Endothelial cell of umbilical vein (primary cell): Measurements from ENCODE around the gene SMG9. TPM values are rescaled to one million over a fixed set of nuclear protein-coding genes. Genes with fewer than 3 reads are reported as not detected.
A peak's percentile ranks its signal among the peaks of the same experiment; 100 is the strongest.

Experiments used
- Bru-seq: library from RNA; stranded (reverse); fragments of 400-500 nt; gene quantifications from one replicate; lab custom pipeline; 2021; lab: Mats Ljungman, UMichigan
- BruChase-seq, 2 experiments: library from RNA; stranded (reverse); fragments of 400-500 nt; gene quantifications; one replicate each; lab custom pipeline; 2021; lab: Mats Ljungman, UMichigan
- BruUV-seq: library from RNA; stranded (reverse); fragments of 400-500 nt; replicated peaks from 2 replicates; lab custom pipeline; 2021; lab: Mats Ljungman, UMichigan
- CTCF ChIA-PET: fragments of 300-600, 350-600 bp; sonication (Branson Sonifier 250); formaldehyde crosslinking; loops from one replicate; lab custom pipeline; 2021; ENCODE audit warnings: antibody characterized with exemption, inconsistent platforms; lab: Charles Lee
- POLR2A ChIA-PET: fragments of 300-600, 350-600 bp; sonication (Branson Sonifier 250); formaldehyde crosslinking; loops from one replicate; lab custom pipeline; 2021; ENCODE audit warnings: antibody characterized with exemption, inconsistent platforms; lab: Charles Lee
- DNase-seq: peaks from one replicate; pipeline ENCODE4 v3.0.0-alpha.2; 2011; ENCODE audit warnings: low read depth, low spot score
- FAIRE-seq: peaks from 2 replicates; lab custom pipeline; 2011; peaks lifted over from hg19 to GRCh38; lab: Jason Lieb, UNC
- H2AFZ ChIP-seq: 2 replicates; pipeline ENCODE4 v1.6.0; 2012; ENCODE audit warnings: low read depth, low read length, control low read depth, inconsistent platforms
- H3K27ac ChIP-seq: 2 replicates; pipeline ENCODE4 v1.5.1; 2011; ENCODE audit warnings: low read depth, mild to moderate bottlenecking, control low read depth, low read length, moderate library complexity; ENCODE audit not compliant: insufficient read depth
- H3K27me3 ChIP-seq, 2 experiments: 2 replicates each; pipeline versions ENCODE4 v1.6.0 to v1.6.1; 2011; ENCODE audit warnings: low read length in 2 of 2, mixed read lengths in 1 of 2; ENCODE audit not compliant: control insufficient read depth in 2 of 2, insufficient read depth in 2 of 2
- H3K36me3 ChIP-seq, 2 experiments: 2 replicates in 1 of 2; 3 replicates in 1 of 2; pipeline ENCODE4 v1.5.1; 2011; ENCODE audit warnings: low read length in 2 of 2, mild to moderate bottlenecking in 1 of 2, moderate library complexity in 1 of 2; ENCODE audit not compliant: control insufficient read depth in 2 of 2, insufficient read depth in 2 of 2; ENCODE audit errors: extremely low read depth in 1 of 2
- H3K4me1 ChIP-seq: 3 replicates; pipeline ENCODE4 v1.5.1; 2011; ENCODE audit warnings: mild to moderate bottlenecking, low read length; ENCODE audit not compliant: control insufficient read depth, insufficient read depth; ENCODE audit errors: extremely low read depth
- H3K4me2 ChIP-seq: 2 replicates; pipeline ENCODE4 v1.6.1; 2011; ENCODE audit warnings: low read length, control low read depth, mixed read lengths; ENCODE audit not compliant: insufficient read depth
- H3K4me3 ChIP-seq, 3 experiments: fragments of 200-600 bp in 1 of 3; sonication (generic), shearing (Covaris generic) in 1 of 3; replicated peaks in 1 of 3; 2 replicates each; pipeline ENCODE4 v1.5.1; 2011 to 2016; ENCODE audit warnings: control low read depth in 3 of 3, low read length in 3 of 3, mild to moderate bottlenecking in 2 of 3, inconsistent platforms in 1 of 3, low read depth in 1 of 3, moderate library complexity in 1 of 3; ENCODE audit not compliant: insufficient read depth in 1 of 3
- H3K79me2 ChIP-seq: 2 replicates; pipeline ENCODE4 v1.6.0; 2012; ENCODE audit warnings: low read length, inconsistent platforms; ENCODE audit not compliant: control insufficient read depth, insufficient read depth
- H3K9ac ChIP-seq: replicated peaks from 2 replicates; pipeline ENCODE3; 2011; ENCODE audit warnings: low read length, control low read depth; ENCODE audit not compliant: insufficient read depth; ENCODE audit errors: extremely low read depth
- H3K9me1 ChIP-seq: replicated peaks from 3 replicates; pipeline ENCODE4 v1.6.0; 2011; ENCODE audit warnings: mild to moderate bottlenecking, low read length; ENCODE audit not compliant: control insufficient read depth, insufficient read depth; ENCODE audit errors: extremely low read depth
- H3K9me3 ChIP-seq: replicated peaks from 2 replicates; pipeline ENCODE4 v1.5.1; 2012; ENCODE audit warnings: low read length, inconsistent platforms; ENCODE audit not compliant: control insufficient read depth, insufficient read depth
- H4K20me1 ChIP-seq: replicated peaks from 2 replicates; pipeline ENCODE3; 2011; ENCODE audit warnings: mild to moderate bottlenecking, low read length; ENCODE audit not compliant: control insufficient read depth, insufficient read depth; ENCODE audit errors: extremely low read depth
- FOS ChIP-seq: IDR thresholded peaks from 2 replicates; pipeline ENCODE4 v1.6.1; 2011; ENCODE audit warnings: mild to moderate bottlenecking, low read length, moderate library complexity, borderline replicate concordance; ENCODE audit not compliant: insufficient read depth
- GATA2 ChIP-seq: IDR thresholded peaks from 2 replicates; pipeline ENCODE4 v1.7.0; 2011; ENCODE audit warnings: low read depth, mild to moderate bottlenecking, moderate library complexity, mixed read lengths, low read length; ENCODE audit not compliant: insufficient read length, insufficient read depth
- MYC ChIP-seq: IDR thresholded peaks from one replicate; pipeline ENCODE4 v1.6.1; 2011; ENCODE audit warnings: mild to moderate bottlenecking, low read depth, low read length
- POLR2A ChIP-seq: IDR thresholded peaks from 2 replicates; pipeline ENCODE4 v1.6.1; 2012; ENCODE audit warnings: low read depth, mild to moderate bottlenecking, control low read depth, low read length
- POLR2AphosphoS5 ChIP-seq: IDR thresholded peaks from 2 replicates; pipeline ENCODE4 v1.6.1; 2012; ENCODE audit warnings: low read depth, mild to moderate bottlenecking, control low read depth, low read length, moderate library complexity; ENCODE audit not compliant: insufficient read depth
- dilution Hi-C: fragments of 300-500 bp; cut with MboI; formaldehyde crosslinking; loops from one replicate; pipeline ENCODE4 v1.15.0; 2019; ENCODE audit warnings: low sequenced_read_pairs; ENCODE audit not compliant: extremely low pct_ligation_motif_present
- intact Hi-C: fragments of 100-400 bp; cut with micrococcal nuclease; formaldehyde crosslinking; loops from one replicate; pipeline ENCODE4 v1.10.0; 2022
- long read RNA-seq: library from polyadenylated mRNA; stranded (forward); transcript quantifications from one replicate; pipeline ENCODE4 v2.0.0, GENCODE V29; 2021
- polyA minus RNA-seq, 3 experiments: library from RNA; depleted of rRNA, polyadenylated mRNA; stranded (reverse); fragments of >200 nt; gene quantifications; 1 replicate in 1 of 3; 2 replicates in 2 of 3; pipeline ENCODE4 v1.2.3, GENCODE V29; 2011
- polyA plus RNA-seq, 4 experiments: library from polyadenylated mRNA; depleted of rRNA in 3 of 4; stranded (reverse) in 3 of 4; unstranded in 1 of 4; fragments of >200 nt; gene quantifications; 2 replicates each; pipeline versions ENCODE4 v1.2.1 to v1.2.3, GENCODE V29; 2011 to 2012; ENCODE audit warnings: missing spikeins in 1 of 4
- total RNA-seq: library from RNA; stranded (reverse); gene quantifications from 2 replicates; pipeline ENCODE4 v1.2.3, GENCODE V29; 2021

The SMG9 gene, protein sequence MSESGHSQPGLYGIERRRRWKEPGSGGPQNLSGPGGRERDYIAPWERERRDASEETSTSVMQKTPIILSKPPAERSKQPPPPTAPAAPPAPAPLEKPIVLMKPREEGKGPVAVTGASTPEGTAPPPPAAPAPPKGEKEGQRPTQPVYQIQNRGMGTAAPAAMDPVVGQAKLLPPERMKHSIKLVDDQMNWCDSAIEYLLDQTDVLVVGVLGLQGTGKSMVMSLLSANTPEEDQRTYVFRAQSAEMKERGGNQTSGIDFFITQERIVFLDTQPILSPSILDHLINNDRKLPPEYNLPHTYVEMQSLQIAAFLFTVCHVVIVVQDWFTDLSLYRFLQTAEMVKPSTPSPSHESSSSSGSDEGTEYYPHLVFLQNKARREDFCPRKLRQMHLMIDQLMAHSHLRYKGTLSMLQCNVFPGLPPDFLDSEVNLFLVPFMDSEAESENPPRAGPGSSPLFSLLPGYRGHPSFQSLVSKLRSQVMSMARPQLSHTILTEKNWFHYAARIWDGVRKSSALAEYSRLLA
- total RNA-seq (45.0 and 53.3 TPM in 2 replicates), polyA plus RNA-seq (25.5 and 26.4 TPM in 2 replicates), polyA minus RNA-seq (14.6 and 23.5 TPM in 2 replicates), Bru-seq, nascent RNA (percentile 72 among the genes with signal in this experiment), BruChase-seq, experiment 1, labeled RNA remaining after a 6-hour chase (percentile 76 among the genes with signal in this experiment), BruChase-seq, experiment 2, labeled RNA remaining after a 2-hour chase (percentile 83 among the genes with signal in this experiment)
- polyA plus RNA-seq (2011; cell fraction: cytosol; rRNA removed), result 14.2 and 18.4 TPM in 2 replicates
- polyA plus RNA-seq (2011; cell fraction: nucleus; rRNA removed), result 57.7 and 62.5 TPM in 2 replicates
- polyA plus RNA-seq (2012), result 23.0 and 31.6 TPM in 2 replicates
- polyA minus RNA-seq (2011; cell fraction: cytosol; rRNA and poly(A)+ RNA removed), result 14.7 TPM
- polyA minus RNA-seq (2011; cell fraction: nucleus; rRNA and poly(A)+ RNA removed), result 21.9 and 27.0 TPM in 2 replicates
- long read RNA-seq, full-length matches to known transcripts, result 15 of 36 reads
- long read RNA-seq, partial matches to known transcripts, result 15 of 36 reads
- long read RNA-seq, other reads (novel, unspliced or antisense), result 6 of 36 reads

DNA sequence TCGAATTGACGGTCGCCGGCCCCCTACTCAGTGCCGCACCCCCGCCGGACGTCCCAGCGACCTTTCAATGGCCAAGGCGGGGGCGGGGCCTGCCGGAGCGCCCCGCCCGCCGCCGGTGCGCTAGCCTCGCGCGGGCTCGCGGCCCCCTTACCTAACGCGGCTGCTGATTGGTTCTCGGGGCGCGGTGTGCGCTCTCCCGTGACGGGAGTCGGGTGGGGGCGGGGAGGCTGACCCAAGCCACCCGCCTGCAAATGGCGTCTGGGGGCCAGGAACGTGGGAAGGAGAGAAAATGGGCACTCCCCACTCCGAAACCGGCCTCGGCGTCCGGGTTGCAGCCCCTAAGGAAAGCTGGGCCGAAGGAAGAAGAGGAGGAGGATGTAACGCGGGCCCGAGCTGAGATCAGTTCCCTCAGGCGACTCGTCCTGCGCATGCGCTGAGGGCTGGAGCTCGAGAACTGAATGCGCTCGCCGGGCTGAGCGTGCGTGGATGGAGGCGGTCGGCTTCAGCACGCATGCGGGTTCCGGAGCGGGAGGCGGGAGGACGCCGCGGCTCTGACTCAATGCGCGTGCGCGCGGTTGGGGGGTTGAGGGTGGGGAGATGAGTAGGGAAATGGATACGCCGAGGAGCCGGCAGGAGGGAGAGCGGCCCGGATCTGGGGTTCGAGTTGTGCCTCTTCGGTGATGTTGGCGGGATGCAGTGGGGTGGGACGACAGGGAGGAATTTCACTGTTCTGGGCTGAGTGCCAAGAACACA lies at the start of gene SMG9:
SMG9 (minus strand) TSS at position 460 of the 753 bp plus-strand sequence. CDS start 4,221 bp downstream, outside the sequence.
- DNase-seq (peak; percentile 99), FAIRE-seq (peak; percentile 95)
- intact Hi-C loops, result loop anchor here (1.0 to 10.0 kb wide), 2 partner anchors 220 to 360 kb away; partner anchors contain the start of gene ZNF225
- BruUV-seq, result TSS peak; percentile 38
- H3K36me3 ChIP-seq, result peaks cover 7 to 15% of the 10 kb centered on the region in 2 experiments
- H3K9me3 ChIP-seq, result no peaks in the 10 kb centered on the region
- H2AFZ ChIP-seq, result peak within 1 kb of the TSS; percentile 71
- peak within 1 kb of the TSS; percentile 93 for H3K4me2 ChIP-seq
- H3K9ac ChIP-seq, result peak within 1 kb of the TSS; percentile 98
- TF ChIP-seq POLR2A (peak; percentile 50), GATA2 (no peak), MYC (no peak), FOS (no peak), POLR2AphosphoS5 (peak; percentile 41)
- ChIA-PET POLR2A (interaction anchor here (1.0 to 1.8 kb wide), 3 partner anchors 10 to 86 kb away, joined by 3 to 9 read pairs (median 3); no protein-coding TSS in a partner anchor), CTCF (interaction anchor here (0.7 to 6.2 kb wide), 12 partner anchors 9 to 86 kb away, joined by 3 to 55 read pairs (median 4); no protein-coding TSS in a partner anchor)
- H3K79me2 ChIP-seq, result peaks cover 25% of the 10 kb centered on the region
- no peaks in the 10 kb centered on the region for H3K9me1 ChIP-seq
- no peaks in the 10 kb centered on the region for H4K20me1 ChIP-seq
- peaks cover 34% of the 10 kb centered on the region for H3K4me1 ChIP-seq
- H3K4me3 ChIP-seq, result peak within 1 kb of the TSS; percentile 67 to 92 (median 74)
- no peaks in the 10 kb centered on the region for H3K27me3 ChIP-seq
- dilution Hi-C loops, result no loop called here
- peak within 1 kb of the TSS; percentile 97 for H3K27ac ChIP-seq
